ENCODE data around the gene PEX10.

Gene PEX10

GRCh38 chr1:2396476-2396875 lies 15.9 kb downstream of the PEX10 start:
- TF ChIP-seq GATA2 (IDR thresholded peaks at IDR 0.05; ENCODE audit: low read depth, low read length) (no peak), GATA3 (IDR thresholded peaks at IDR 0.05; ENCODE audit: low read depth, low read length) (no peak)

GRCh38 chr1:2396059-2396458 lies 16.3 kb downstream of the PEX10 start:
- TF ChIP-seq GATA3 (IDR thresholded peaks at IDR 0.05; ENCODE audit: low read depth, low read length) (no peak), GATA2 (IDR thresholded peaks at IDR 0.05; ENCODE audit: low read depth, low read length) (no peak)

GRCh38 chr1:2395245-2395644 lies 17.1 kb downstream of the PEX10 start:
- TF ChIP-seq GATA2 (IDR thresholded peaks at IDR 0.05; ENCODE audit: low read depth, low read length) (no peak), GATA3 (IDR thresholded peaks at IDR 0.05; ENCODE audit: low read depth, low read length) (no peak)

- TF ChIP-seq GATA2 (IDR thresholded peaks at IDR 0.05; ENCODE audit: low read depth, low read length) (no peak), GATA3 (IDR thresholded peaks at IDR 0.05; ENCODE audit: low read depth, low read length) (no peak)
These were observed 17.6 kb downstream of the PEX10 start for GRCh38 chr1:2394761-2395160.

- TF ChIP-seq GATA3 (IDR thresholded peaks at IDR 0.05; ENCODE audit: low read depth, low read length) (no peak), GATA2 (IDR thresholded peaks at IDR 0.05; ENCODE audit: low read depth, low read length) (no peak)
These were observed 18.1 kb downstream of the PEX10 start for GRCh38 chr1:2394220-2394619.

- TF ChIP-seq GATA3 (IDR thresholded peaks at IDR 0.05; ENCODE audit: low read depth, low read length), result no peak
- no peak for TF ChIP-seq GATA2 (IDR thresholded peaks at IDR 0.05; ENCODE audit: low read depth, low read length)
These were observed 18.9 kb downstream of the PEX10 start for GRCh38 chr1:2393471-2393877.

- no peak for TF ChIP-seq GATA3 (IDR thresholded peaks at IDR 0.05; ENCODE audit: low read depth, low read length)
These were observed 19.7 kb downstream of the PEX10 start for GRCh38 chr1:2392686-2393085.

- TF ChIP-seq GATA3 (IDR thresholded peaks at IDR 0.05; ENCODE audit: low read depth, low read length) (no peak), GATA2 (IDR thresholded peaks at IDR 0.05; ENCODE audit: low read depth, low read length) (no peak)
These were observed 20.3 kb downstream of the PEX10 start for GRCh38 chr1:2391931-2392509.

- TF ChIP-seq GATA3 (IDR thresholded peaks at IDR 0.05; ENCODE audit: low read depth, low read length), result no peak
These were observed 21.1 kb downstream of the PEX10 start, which contains the start of the genes MORN1 and RER1 for GRCh38 chr1:2391041-2391930. Gene MORN1, minus strand, starts transcription at chr1:2391554. Its CDS starts 21 bp downstream, at chr1:2391533. Gene RER1, plus strand, starts transcription at chr1:2391841. Its CDS starts 3,950 bp downstream, at chr1:2395791.

GRCh38 chr1:2389644-2390043 lies 22.7 kb downstream of the PEX10 start:
- no peak for TF ChIP-seq GATA2 (IDR thresholded peaks at IDR 0.05; ENCODE audit: low read depth, low read length)
- no peak for TF ChIP-seq GATA3 (IDR thresholded peaks at IDR 0.05; ENCODE audit: low read depth, low read length)

GRCh38 chr1:2388004-2388913 lies 24.1 kb downstream of the PEX10 start:
- no peak for TF ChIP-seq GATA3 (IDR thresholded peaks at IDR 0.05; ENCODE audit: low read depth, low read length)
- no peak for TF ChIP-seq GATA2 (IDR thresholded peaks at IDR 0.05; ENCODE audit: low read depth, low read length)

GRCh38 chr1:2386636-2387611 lies 25.4 kb downstream of the PEX10 start:
- TF ChIP-seq GATA3 (IDR thresholded peaks at IDR 0.05; ENCODE audit: low read depth, low read length), result no peak
- TF ChIP-seq GATA2 (IDR thresholded peaks at IDR 0.05; ENCODE audit: low read depth, low read length), result no peak

Data from SH-SY5Y (cell line).